HT1080 (cell line): ENCODE data around the gene ZNF428. TPM values are rescaled to one million over a fixed set of nuclear protein-coding genes. Genes with fewer than 3 reads are reported as not detected.
"Not testable (repeated sequence)": the region's sequence is repeated elsewhere in the genome, so short reads cannot be mapped to it uniquely, and the experiment has no call there.

ENCODE experiments used
- DNase-seq: peaks from one replicate; pipeline ENCODE4 v3.0.0-alpha.2; 2015; ENCODE audit warnings: low read depth
- total RNA-seq: library from RNA; depleted of rRNA; stranded (reverse); fragments of >200 nt; shearing (Covaris generic); gene quantifications from 2 replicates; pipeline ENCODE4 v1.2.3, GENCODE V29; 2014

The ZNF428 gene
- total RNA-seq, 1 experiment from 2014 or later = 23.6 TPM

DNA sequence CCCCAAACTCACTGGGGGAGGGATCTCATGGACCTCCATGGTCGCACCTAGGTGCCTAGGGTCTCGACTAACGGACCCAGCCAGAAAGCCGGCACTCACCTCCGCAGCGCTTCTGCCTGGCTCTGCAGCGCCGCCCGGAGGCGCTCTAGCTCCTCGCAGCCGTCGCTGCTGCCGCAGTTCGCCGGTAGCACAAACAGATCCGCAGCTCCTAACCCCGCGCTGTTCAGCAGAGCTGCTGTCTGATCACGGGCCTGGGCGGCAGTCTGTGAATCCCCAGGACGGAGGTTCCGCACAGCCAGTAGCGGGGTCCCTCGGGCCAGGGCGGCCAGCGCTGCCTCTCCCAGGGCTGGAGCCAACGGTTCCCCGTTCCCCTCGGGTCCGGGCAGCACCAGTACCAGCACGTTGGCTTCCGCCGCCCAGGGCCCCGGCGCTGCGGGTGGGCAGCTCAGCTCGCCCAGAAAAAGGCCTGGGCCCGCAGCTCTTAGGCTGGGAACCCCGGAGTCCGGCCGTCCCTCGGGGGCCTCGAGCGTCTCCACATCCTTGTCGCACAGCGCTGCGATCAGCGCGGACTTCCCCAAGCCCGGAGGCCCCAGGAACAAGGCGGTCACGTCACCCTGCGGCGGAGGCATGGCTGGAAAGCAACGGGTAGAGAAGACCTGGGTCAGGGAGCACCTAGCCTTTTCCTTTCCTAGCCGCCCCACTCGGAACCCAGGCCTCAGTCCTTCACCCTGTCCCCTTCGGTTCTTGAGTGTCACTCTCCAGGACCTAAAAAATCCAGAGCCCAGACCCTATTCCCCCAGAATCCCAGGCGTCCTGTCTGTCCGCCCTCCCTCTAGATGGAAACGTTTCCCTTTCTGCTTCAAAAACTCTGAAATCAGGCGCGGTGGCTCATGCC, 24.5 kb downstream of the ZNF428 start:
- peak; percentile 47 for DNase-seq

DNA sequence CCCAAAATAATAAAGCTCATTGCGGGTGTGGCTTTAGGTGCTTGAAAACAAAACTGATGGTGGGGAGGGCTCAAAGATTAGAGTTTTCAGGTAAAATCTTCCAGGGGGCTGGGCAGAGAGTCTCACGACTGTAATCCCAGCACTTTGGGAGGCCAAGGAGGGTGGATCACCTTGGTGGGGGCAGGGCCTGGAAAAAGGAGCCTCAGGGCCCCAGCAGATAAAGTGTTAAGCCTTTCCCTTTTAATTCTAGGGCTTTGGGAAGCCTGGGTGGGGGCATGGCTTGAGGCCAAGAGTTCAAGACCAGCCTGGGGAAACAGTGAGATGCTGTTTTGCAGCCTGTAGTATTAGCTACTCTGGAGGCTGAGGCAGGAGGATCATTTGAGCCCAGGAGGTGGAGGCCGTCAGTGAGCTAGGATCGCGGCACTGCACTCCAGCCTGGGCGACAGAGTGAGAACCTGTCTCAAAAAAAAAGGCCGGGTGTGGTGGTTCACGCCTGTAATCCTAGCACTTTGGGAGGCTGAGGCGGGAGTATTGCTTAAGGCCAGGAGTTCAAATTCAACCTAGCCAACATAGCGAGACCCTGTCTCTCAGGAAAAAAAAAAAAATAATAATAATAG, 25.2 kb downstream of the ZNF428 start:
- no peak for DNase-seq

DNA sequence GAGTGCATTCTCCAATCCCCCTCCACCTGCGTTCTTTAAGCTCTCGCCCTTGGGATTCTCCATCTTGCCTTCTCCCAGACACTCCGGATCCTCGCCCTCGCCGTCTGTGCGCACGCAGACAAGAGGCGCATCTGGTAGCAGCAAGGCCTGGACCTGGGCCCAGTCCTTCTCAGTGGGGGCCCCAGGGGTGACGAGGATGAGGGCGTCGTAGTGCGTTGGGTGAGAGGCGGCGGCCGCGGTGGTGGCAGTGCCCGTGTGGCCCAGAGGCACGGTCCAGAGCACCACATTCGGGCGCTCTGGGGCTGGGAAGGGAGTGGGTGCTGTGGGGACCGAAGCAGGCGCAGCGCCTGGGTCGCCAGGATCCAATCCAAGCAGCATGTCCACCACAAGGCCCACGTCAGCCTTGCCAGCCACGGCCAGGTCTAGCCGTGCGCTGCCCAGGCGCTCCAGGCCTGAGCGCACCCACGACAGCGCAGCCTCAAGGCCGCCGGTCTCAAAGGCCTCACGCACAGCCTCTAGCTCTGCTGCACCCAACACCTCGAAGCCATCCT, 26.6 kb downstream of the ZNF428 start:
- no peak for DNase-seq

GRCh38 chr19:43591904-43592772, 27.3 kb downstream of the ZNF428 start:
- no peak for DNase-seq

DNA sequence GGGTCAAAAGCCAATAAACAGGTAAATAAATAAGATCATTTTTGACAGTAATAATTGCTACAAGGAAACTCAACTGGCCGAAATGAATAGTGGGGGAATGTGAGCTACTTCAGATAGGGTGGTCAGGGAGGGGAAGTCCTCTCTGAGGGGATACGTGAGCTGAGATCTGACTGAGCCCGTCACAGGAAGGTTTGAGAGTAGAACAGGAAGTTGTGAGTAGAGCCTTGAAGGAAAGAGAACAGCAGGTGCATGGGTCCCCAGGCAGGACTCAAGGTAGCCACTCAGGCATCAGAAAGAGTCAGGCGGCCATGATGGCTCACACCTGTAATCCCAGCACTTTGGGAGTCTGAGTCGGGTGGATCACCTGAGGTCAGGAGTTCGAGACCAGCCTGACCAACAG, 29.8 kb downstream of the ZNF428 start:
- no peak for DNase-seq

DNA sequence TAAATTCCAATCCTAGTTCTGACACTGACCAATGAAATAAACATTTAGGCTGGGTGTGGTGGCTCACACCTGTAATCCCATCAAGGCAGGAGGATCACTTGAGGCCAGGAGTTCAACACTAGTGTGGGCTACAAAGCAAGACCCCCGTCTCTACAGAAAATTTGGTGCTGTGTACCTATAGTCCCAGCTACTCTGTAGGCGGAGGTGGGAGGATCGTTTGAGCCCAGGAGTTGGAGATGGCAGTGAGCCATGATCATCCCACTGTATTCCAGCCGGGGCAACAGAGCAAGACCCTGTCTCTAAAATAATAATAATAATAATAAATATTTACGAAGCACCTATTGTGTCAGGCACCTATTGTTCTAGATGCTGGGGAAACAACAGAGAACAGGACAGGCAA, 30.2 kb downstream of the ZNF428 start:
- no peak for DNase-seq

DNA sequence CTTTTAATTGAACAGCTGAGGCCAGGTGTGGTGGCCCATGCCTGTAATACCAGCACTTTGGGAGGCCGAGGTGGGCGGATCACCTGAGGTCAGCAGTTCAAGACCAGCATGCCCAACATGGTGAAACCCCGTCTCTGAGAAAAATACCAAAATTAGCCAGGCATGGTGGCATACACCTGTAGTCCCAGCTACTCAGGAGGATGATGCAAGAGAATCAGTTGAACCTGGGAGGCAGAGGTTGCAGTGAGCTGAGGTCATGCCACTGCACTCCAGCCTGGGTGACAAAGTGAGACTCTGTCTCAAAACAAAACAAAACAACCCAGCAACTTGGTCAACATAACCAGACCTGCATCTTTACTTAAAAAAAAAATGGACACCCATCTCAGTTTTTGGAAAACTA, 32.4 kb downstream of the ZNF428 start:
- not testable (repeated sequence) for DNase-seq

GRCh38 chr19:43586346-43586745, 33.1 kb downstream of the ZNF428 start:
- no peak for DNase-seq

DNA sequence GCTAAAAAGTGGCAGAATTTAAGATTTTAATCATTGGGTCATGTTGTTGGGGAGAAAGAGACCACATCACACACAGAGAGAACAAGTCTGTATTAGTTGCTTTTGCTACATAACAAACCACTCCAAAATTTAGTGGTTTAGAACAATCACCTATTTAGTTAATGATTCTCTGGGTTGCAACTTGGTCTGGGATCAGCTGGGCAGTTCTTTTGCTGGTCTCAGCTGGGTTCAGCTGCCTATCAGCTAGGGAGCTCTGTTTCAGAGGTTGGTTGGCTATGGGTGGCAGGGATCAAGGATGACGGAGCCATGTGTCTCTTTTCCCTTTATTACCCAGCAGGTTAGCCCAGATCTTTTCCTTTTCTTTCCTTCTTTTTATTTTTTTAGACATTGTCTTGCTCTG, 34.9 kb downstream of the ZNF428 start:
- no peak for DNase-seq

- DNase-seq = no peak
Measured at GRCh38 chr19:43582495-43582894, 36.9 kb downstream of the ZNF428 start.

DNA sequence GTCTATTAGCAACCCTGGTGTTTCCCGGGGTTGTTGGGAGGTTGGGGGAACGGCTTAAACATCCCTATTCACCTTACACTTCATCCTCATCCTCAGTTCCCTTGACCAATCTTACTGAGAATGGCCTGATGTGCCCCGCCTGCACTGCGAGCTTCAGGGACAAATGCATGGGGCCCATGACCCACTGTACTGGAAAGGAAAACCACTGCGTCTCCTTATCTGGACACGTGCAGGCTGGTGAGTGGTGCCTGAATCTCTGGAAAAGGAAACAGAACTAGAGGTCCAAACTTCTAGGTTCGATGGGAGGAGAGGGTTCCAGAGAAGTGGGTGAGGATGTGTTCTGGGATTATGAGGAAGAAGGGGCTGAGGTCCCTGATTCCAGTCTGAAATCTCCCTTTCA, 38.0 kb downstream of the ZNF428 start:
- DNase-seq = no peak

GRCh38 chr19:43578787-43579186, 40.6 kb downstream of the ZNF428 start:
- DNase-seq = no peak

DNA sequence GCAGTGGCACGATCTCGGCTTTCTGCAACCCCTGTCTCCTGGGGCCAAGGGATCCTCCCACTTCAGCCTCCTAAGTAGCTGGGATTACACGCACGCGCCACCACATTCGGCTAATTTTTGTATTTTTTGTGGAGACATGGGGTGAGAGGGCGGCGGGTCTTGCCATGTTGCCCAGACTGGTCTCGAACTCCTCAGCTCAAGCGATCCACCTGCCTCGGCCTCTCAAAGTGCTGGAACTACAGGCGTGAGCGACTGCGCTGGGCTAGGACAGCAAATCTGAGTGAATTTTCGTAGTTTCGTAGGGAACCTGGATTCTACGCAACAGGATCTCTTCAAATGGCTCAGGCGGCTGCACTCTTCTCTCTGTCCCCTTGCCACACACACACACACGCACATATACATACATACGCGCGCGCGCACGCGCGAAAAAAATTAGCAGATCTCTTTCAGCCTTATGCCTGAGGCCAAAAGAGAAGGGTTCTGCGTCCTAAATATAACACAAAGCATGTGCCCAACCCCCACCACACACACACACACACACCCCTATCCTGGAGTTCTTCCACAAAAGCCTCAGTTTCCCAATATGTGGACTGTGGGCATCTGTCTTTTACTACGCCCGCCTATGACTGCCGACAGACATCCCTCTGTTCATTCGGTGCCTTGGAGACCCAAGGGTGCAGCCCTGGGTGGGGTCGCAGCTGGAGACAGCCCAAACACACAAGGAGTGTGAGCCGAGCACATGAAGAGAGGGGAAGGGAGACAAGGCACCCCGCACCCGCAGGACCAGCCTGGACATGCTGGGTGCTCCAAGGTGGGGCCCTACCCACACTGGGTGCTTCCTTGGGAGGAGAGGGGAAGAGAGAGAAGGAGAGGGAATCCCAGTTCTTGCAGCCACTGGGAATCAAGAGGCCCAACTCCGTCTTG, 43.2 kb downstream of the ZNF428 start:
- no peak for DNase-seq

DNA sequence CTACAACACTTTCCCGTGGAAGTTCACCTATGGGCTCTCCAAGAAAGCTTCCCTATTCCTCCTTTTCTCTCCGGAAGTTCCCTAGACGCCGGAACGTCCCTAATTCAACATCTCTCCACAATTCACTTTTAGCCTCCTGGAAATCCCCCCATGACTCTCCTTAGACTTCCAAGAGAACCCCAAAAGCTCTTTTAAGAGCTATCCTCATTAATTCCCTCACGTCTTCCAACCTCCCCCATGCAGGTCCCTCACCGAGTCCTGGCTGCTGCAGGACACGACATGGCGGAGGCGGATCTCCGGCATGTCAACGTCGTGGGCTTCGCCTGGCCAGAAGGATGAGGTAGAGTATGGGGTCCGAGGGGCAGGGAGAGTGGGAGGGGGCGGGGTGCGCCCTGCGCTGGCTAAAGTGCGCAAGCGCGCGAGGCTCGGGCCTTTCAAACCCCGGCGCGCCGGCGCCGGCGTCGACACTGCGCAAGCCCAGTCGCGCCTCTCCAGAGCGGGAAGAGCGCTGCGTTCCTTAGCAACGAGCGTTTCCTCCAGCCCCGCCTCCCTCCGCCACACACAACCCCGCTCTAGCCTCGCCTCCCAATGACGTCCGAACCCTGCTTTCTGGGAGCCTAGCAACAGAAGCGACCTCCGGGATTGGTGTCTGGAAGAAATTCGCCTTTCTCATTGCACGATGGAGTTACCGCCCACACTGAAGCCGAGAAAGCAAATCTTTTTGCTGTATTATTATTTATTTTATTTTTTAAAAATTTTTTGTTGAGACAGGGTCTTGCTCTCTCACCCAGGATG, 44.1 kb downstream of the ZNF428 start, which contains the start of the genes PINLYP and XRCC1:
Gene PINLYP (plus strand): TSS at position 646 of the 795 bp plus-strand sequence. CDS start 1,391 bp downstream, outside the sequence.
Gene XRCC1 (minus strand): TSS at position 372 of the 795 bp plus-strand sequence. CDS start 69 bp downstream, at position 303.
- DNase-seq = peak; percentile 98

- DNase-seq = peak; percentile 91
Measured at GRCh38 chr19:43574424-43575155, 44.8 kb downstream of the ZNF428 start.

- no peak for DNase-seq
Measured at GRCh38 chr19:43572171-43572588, 47.2 kb downstream of the ZNF428 start.

DNA sequence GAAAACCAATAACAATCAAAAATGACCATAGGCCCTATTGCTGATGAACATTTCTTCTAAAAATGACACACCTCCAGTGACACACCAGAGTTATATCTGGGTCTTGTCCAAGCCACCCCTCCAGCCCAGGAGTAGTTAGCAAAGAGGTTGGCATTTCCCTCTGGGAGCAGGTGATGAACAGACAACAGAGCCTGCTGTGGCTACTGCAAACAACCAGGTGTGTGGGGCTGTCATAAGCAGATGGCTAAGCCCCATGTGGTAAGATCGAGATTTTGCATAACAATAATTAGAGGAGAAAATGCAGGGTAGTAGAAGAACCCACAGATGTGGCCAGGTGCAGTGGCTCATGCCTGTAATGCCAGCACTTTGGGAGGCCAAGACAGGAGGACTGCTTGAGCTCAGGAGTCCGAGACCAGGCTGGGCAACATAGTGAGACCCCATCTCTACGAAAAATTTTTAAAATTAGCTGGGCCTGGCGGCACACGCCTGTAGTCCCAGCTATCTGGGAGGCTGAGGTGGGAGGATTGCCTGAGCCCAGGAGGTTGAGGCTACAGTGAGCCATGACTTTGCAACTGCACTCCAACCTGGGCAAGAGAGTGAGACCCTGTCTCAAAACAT, 49.1 kb downstream of the ZNF428 start:
- DNase-seq = no peak

DNA sequence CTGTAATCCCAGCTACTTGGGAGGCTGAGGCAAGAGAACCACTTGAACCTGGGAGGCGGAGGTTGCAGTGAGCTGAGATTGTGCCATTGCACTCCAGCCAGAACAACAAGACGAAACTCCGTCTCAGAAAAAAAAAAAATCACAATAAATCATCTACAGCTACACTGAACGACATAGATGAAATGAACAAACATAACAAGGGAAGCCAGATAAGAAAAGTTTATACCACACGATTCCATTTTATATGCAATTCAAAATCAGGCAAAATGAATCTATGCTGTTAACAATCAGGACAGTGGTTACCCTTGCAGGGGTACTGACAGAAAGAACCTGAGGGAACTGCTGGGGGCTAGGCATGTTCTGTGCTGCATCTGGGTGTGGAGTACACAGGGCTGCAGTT, 49.8 kb downstream of the ZNF428 start:
- DNase-seq = no peak
